Measurements from ENCODE around the gene MOGAT1.
A peak's percentile ranks its signal among the peaks of the same experiment; 100 is the strongest.
"Not testable (repeated sequence)": the region's sequence is repeated elsewhere in the genome, so short reads cannot be mapped to it uniquely, and the experiment has no call there.

Gene MOGAT1

DNA sequence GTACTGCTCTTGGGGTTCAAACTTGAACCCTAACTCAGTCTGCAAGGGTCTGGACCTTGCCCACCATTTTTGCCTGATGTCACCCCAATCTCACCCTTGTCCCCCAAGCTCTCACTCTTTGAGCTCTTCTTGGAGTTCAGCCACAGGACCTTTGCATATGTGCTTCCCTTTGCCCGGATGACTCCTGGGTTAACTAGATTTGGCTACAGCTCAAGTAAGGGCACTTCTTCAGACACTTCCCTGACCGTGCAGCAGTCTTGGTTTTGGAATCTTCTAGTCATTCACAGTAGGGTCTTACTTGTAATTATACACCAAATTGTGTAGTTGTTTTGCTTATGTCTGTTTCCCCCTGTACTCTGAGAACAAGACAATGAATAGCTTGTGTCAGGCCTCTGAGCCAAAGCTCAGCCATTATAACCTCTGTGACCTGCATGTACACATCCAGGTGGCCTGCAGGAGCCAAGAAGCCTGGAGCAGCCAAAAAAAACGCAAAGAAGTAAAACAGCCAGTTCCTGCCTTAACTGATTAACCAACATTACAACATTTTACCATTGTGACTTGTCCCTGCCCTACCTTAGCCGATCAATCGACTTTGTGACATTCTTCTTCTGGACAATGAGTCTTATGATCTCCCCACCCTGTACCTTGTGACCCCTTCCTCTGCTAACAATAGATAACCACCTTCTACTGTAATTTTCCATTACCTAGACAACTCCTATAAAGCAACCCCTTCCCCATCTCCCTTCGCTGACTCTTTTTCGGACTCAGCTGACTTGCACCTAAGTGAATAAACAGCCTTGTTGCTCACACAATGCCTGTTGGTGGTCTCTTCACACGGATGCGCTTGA, 1.0 kb upstream of the MOGAT1 start:
- no peak for DNase-seq

DNA sequence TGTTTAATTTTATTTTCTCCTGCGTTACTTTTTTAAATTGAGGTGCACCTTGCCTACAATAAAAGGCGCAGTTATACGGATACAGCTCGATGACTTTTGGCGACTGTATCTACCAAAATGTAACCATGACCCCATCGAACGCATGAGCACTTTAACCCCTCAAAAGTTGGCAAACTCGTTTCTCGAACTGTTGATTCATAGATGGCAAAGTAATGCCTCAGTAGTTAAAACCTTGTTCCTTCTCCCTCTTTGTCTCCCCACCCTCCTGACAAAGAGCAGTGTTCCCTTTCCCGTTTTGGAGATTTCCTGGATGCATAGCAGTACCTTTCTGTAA, 577 bp downstream of the MOGAT1 start:
- DNase-seq, result no peak

DNA sequence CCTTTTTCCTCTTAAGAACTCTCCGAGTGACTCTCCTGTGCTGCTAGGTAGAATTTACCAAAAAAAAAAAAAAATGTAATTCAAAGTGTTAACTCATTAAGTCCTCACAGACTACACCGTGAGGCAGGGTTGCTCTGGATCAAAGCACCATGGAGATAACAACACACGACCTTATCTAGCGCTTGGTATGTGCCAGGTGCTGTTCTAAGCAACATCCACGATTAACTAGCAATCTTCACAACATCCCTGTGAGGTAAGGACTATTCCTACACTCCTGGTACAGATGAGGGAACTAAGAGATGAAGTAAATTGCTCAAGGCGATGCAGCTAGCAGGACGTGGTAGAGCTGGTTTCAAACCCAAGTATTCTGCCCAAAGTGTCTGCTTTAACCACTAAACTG, 1.8 kb downstream of the MOGAT1 start:
- no peak for DNase-seq

DNA sequence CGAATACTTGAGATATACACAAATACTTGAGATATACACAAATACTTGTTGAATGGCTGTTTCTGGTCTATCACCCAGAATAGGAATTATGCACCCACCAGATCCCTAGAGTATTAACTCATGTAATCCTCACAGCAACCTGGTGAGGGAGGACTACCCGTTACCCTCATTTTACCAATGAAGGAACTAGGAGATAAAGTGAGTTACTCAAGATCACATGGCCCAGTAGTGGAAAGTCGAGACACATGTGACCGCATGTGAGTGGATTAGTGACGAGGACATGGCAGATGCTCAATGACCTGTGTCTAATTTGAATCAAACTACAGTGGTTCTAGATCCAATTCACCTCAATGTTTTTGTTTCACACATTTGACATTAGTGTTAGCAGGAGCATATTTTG, 2.4 kb downstream of the MOGAT1 start:
- no peak for DNase-seq

DNA sequence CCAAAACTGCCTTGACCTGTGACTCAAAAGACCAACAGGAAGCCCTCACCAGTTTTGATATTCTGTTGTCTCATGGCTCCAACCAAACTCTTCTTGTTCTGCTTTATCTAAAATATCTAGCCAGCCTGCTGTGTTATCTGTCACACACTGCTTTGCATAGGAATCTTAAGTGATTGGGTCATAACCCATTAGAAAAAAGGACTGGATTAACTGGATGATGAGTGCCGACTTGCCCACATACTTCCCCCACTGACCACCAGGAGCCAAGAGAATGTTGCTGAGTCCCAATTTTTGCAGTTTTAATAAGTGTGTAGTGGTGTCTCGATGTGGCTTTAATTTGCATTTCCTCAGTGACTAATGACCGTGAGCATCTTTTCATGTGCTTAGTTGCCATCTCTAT, 6.5 kb downstream of the MOGAT1 start:
- no peak for DNase-seq

DNA sequence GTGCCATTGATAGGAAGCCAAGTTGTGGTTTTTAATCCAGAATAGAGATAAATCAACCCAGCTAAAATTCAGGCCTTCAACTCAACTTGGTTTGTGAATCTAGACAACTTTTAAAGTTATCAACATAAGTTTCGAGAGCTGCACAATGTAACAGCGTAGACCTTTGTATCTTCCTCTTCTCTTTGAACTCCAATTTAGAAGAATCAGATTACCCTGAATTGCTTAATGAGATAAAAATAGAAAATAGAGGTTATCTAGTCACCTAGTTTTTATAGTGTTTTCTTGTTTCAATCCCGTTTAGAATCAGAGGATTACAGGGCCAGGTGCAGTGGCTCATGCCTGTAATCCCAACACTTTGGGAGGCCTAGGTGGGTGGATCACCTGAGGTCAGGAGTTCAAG, 12.3 kb downstream of the MOGAT1 start:
- no peak for DNase-seq

DNA sequence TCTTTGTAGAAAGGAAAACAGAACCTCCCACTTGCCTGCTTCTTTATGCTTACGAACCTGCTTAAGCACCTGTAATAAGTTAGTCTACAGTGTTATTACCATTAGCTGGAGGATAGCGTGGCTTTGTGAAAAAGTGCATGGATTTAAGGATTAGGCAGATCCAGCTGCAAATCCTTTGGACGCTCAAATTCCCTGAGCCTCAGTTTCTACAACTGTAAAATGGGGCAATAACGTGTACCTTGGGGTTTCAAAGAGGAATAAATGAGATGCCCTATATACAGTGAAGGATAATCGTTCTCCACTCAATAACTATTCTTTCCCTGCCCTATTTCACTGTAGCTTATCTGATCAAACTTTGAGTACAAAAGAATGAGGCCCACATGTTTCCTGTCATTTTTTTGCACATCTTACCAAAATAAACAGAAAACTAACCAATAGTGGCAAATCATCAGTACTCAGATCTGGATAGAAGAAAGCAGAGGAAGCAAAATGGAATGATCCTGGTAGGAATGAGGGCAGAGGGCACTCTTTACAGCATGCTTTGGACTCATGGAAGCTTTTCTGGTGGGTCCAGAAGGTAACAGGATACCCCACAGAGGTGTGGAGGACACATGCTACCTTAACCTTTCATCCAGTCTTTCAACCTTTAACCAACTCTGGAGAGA, 14.8 kb downstream of the MOGAT1 start:
- DNase-seq, result no peak

DNA sequence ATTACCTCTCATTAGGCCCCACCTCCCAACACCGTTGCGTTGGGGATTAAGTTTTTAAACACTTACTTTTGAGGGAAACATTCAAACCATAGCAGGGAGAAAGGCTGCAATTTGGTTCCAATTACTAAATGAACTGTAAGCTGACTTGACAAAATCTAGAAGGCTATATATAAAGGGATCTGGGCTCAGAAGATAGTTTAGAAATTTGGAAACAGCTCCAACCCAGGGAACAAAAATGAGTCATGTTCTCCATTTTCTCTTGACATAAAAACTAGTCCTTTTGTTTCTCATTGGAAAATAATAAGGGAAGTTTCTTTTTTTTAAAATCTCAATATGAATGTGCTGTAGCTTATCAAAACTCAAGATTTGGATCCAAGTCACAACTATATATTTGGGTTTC, 17.5 kb downstream of the MOGAT1 start:
- DNase-seq, result no peak

DNA sequence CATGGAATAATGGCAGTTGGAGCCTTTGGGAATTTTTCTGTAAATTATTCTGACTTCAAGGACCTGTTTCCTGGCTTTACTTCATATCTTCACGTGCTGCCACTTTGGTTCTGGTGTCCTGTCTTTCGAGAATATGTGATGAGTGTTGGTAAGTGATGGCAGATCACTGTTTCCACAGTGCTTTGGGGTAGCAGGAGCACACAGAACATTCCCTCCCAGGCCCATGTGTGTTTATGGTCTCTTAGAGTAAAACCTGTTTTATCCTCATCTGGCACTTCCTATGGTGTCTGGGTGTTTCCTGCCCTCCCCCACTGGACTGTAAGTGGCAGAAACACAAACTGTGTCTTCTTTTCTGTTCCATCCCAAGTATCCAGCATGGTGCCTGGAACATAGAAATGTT, 17.9 kb downstream of the MOGAT1 start:
- no peak for DNase-seq

DNA sequence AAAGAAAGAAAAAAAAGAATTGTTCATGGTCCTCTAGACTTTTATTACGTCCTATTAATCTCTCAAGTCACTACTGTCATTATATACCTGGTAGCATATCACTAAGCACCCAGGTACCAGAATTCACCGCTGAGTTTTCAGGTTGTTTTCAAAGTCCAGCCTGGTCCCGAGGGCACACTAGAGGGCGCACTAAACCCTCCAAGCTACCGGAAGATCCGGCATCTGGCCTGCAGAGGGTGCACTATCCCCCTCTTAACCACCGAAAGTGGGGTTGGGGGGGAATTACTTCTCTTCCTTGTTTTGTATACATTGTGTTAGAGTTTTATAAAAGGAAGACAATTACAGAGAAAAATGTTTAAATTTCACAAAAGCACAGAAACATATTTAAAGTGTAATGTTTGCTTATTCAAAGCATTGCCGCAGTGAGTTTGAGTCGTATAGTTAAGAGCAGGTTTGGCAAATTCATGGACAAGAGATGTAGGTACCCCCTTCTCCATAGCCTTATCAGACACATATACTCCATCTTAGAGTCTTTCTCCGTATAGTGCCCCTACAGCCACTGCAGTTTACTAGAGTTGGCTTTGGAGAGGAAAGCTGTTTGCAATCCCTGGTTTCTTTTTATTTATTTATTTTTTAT, 19.2 kb downstream of the MOGAT1 start:
- DNase-seq, result peak; percentile 70

DNA sequence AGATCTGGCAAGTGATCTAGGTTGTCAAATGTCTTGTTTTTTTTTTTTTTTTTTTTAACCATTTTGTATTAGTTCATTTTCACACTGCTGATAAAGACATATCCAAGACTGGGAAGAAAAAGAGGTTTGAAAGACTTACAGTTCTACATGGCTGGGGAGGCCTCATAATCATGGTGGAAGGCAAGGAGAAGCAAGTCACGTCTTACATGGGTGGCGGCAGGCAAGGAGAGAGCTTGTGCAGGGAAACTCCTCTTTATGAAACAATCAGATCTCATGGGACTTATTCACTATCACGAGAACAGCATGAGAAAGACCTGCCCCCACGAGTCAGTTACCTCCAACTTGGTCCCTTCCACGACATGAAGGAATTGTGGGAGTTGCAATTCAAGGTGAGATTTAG, 22.0 kb downstream of the MOGAT1 start:
- DNase-seq, result not testable (repeated sequence)

DNA sequence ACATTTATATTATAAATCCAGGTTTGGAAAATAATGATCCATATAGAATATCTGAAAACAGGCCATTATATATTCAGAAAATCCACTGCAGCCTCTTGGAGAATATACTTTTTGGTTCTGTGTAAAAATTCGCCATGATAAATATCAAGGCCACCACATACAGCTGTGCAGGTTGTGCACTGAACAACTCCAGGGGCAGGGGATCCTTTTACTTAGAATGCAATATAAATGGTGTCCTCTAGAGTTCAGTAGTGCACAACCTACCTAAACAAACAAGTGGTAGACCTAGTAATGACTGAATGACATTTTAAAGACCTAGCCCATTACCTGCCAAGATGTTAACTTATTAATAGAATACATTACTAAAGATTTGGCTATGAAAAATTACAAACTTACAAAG, 22.4 kb downstream of the MOGAT1 start:
- DNase-seq, result no peak

DNA sequence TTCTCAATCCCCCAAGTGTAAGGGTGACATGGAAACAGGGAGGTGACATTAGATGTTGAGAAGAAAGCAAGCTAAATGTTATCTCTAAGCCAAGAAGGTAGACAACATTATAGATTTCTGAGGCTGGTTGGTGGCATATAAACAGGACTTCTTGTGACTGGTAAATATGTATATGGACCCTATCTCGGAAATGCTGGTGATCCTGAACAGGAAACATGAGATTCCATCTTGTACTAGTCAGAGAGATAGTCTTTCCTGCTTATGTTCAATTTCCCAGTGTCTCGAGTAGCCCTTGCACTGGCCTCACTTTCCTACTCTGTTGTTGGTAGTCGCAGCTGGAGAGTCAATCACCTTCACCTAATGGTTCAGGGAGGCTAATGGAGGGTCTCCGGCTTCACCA, 26.8 kb downstream of the MOGAT1 start:
- DNase-seq, result no peak

DNA sequence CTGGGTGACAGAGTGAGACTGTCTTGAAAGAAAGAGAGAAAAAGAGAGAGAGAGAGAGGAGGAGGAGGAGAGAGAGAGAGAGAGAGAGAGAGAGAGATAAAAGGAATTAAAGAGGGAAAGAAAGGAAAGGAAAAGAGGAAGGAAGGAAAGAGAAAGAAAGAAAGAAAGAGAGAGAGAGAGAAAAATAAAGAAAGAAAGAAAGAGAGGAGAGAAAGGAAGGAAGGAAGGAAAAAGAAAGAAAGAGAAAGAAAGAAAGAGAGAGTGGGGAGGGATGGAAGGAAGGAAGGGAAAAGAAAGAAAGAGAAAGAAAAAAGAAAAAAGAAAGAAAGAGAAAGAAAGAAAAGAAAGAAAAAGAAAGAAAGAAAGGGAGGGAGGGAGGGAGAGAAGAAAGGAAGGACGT, 29.8 kb downstream of the MOGAT1 start:
- no peak for DNase-seq

DNA sequence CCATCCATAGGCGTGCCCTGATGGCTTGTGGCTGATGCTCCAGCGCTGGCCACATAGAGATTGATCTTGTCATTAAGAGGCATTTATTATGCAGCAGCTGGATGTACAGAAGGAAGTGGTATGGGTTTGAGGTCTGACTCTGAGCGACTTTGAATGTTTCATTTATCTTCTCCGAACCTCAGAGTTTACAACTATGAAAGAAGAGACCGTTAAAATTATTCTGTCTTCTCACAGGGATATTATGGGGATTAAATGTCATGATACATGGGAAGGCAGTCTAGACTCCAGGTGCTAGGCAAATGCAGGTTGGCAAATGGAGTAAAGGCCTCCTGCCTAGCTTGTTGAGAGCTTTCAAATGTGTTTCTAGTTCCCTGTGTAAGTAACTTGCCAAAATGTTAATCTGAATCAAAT, 30.3 kb downstream of the MOGAT1 start:
- DNase-seq, result no peak

DNA sequence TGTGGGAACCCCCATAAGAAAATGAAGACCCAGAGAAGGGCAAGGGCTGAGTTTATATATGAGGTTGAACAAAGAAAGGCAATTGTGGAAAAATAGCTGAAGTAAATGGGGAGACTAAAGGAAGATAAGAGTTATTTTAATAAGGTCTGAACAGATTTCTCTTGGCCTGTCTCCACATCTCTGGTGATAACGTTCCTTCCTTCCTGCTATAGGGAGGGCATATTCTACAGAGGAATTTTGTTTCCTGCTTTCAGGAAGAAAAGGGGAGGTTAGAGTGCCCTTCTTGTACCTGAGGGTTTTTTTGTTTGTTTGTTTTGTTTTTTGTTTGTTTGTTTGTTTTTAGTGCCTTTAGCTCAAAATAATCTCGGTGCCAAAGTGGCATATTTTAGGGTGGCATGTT, 31.6 kb downstream of the MOGAT1 start:
- no peak for DNase-seq

DNA sequence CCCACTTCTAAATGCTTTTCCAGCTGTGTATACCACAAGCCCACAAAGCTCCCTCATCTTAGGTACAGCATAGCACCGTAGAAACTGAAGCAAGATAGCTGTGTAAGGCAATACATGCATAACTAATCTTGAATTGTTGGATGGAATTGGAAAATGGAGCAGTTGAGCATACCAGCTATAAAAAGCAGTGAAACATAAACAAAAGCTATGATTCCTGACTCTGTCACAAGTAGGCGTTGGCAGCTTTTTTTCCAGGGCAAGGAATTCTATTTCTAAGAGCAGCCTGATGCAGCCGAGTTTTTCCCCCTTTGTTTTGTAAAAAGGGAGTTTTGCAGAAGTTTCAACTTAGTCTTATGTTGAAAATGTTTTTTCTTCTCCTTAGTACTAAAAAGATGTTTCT, 32.4 kb downstream of the MOGAT1 start:
- DNase-seq, result no peak

DNA sequence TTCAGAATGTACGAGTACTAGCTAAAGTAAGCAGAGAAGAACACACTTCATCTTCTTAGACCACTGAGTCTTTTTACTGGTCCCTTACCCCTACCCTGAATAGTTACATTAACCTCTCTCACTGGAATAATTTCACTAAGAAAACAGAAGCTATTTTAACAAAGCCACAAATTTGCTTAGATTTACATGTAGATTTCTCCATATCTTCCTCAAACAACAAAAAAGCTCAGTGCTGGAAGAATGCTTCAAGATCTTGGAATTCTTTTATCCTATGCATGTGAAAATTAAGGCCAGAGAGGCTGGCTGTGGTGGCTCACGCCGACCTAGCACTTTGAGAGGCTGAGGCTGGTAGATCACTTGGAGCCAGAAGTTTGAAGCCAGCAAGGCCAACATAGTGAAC, 35.2 kb downstream of the MOGAT1 start:
- DNase-seq, result no peak

DNA sequence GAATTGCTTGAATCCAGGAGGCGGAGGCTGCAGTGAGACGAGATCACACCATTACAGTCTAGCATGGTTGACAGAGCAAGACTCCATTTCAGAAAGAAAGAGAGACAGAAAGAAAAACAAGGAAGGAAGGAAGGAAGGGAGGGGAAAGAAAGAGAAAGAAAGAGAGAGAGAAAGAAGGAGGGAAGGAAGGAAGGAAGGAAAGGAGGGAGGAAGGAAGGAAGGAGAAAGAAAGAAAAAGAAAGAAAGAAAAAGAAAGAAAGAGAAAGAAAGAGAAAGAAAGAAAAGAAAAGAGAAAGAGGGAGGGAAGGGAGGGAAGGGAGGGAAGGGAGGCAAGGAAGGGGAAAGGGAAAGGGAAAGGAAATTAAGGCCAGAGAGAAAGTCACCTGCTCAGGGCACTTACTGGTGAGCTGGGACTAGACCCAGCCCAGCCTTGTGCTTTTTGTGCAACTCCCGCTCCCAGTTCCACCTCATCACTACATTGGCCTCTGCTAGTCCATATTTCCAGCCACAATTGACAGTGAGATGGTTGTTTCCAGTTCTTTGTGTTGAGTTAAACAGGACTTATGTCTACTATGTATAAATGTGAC, 35.7 kb downstream of the MOGAT1 start:
- DNase-seq, result no peak

DNA sequence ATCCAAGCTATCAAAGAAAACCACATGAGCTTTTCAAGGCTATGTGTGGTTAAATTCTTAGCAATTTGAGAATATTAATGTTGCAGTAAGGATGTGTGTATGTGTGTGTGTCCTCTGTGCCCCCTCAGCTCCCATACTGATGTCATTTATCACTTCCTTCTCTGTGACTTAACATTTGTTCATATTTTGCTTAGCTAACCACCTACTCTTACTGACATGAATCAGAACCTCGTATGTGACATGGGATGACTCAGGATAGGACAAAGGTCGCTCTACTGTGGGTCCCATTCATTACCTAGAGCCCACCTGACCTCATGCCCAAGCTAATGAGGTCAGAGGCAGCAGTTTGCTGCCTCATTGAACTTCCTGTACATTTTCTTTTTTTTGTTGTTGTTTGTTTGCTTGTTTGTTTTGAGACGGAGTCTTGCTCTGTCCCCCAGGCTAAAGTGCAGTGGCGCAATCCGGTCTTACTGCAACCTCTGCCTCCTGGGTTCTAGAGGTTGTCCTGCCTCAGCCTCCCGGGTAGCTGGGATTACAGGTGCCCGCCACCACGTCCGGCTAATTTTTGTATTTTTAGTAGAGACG, 36.3 kb downstream of the MOGAT1 start:
- DNase-seq, result no peak

DNA sequence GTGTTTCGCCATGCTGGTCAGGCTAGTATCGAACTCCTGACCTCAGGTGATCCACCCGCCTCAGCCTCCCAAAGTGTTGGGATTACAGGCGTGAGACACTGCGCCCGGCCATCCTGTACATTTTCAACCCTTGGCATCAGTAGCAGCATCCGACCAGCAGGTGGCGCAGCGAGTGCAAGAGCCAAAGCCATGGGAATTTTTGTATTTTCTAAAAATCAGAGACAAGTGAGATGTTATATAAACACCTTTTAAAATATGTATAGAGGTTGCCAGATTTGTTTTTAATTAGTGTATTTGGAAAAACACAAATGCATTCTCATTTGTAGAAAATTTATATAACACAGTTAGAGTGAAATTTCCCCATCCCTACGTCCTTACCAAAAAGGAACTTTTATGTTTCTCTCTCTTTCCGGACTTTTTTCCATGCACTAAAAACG, 36.8 kb downstream of the MOGAT1 start:
- DNase-seq, result peak; percentile 78

DNA sequence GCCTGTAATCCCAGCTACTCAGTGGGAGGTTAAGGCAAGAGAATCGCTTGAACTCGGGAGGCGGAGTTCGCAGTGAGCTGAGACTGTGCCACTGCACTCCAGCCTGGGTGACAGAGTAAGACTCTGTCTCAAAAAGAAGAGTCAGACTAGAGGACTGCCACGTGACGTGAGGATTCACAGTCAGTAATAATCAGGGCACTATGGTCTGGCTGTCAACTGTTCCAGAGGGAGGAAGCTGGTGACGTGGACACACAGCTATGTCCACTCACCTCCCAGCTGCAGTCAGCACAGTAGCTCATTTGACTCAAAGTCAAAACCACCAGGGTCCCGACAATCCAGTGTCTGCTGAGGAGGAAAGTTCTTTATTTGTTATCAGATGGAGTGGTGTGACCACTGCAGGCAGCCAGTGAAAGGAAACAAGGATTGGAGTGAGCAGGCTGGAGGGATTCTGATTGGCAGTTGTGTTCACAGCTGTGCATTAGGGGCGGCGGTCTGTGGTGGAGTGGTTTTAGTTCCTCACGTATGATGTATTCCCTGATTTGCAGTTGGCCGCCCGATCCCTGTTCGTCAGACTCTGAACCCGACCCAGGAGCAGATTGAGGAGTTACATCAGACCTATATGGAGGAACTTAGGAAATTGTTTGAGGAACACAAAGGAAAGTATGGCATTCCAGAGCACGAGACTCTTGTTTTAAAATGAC, 37.9 kb downstream of the MOGAT1 start:
- no peak for DNase-seq

DNA sequence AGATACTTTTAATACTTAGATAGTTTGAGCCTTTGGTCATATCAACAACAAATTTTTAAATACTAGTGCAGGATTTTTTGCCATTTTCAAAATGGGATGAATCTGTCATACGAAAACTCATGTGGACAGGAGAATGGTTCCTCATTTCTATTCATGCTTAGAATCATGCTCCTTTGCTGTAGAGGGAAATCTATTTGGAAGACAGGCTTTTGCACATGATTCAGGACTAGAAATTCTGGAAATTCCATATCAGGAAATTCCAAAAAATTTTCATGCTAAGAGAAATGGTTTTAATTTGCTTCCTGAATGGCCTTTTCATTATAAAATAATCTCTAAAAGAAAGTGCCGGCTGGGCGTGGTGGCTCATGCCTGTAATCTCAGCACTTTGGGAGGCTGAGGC, 39.3 kb downstream of the MOGAT1 start:
- DNase-seq, result no peak

All from activated naive CD4-positive, alpha-beta T cell treated with anti-CD3 and anti-CD28 coated beads, Interleukin-2, amount 50 U/mL, for 16 hours (primary cell).